Body of pancreas (tissue), 4 donors: ENCODE measurements around the gene AGAP1.

Source experiments
- POLR2A ChIP-seq, 3 donors: fragments of 450-650 bp; IDR thresholded peaks; one replicate each; pipeline ENCODE4 v1.6.1; 2016; ENCODE audit warnings: antibody characterized with exemption in 3 of 3, mild to moderate bottlenecking in 2 of 3
- TF ChIP-seq, protein P1 (sequence below), 7 experiments: fragments of 450-650 bp in 4 of 7; fragments of 200-600 bp in 3 of 7; sonication (generic) in 3 of 7; IDR thresholded peaks; one replicate each; pipeline ENCODE4 v1.5.1; 2016 to 2019; ENCODE audit warnings: antibody characterized with exemption in 7 of 7

GRCh38 chr2:236101311-236101950 lies 607.6 kb downstream of the AGAP1 start:
- TF ChIP-seq POLR2A (IDR thresholded peaks at IDR 0.05): no peak
- TF ChIP-seq, protein P1, sequence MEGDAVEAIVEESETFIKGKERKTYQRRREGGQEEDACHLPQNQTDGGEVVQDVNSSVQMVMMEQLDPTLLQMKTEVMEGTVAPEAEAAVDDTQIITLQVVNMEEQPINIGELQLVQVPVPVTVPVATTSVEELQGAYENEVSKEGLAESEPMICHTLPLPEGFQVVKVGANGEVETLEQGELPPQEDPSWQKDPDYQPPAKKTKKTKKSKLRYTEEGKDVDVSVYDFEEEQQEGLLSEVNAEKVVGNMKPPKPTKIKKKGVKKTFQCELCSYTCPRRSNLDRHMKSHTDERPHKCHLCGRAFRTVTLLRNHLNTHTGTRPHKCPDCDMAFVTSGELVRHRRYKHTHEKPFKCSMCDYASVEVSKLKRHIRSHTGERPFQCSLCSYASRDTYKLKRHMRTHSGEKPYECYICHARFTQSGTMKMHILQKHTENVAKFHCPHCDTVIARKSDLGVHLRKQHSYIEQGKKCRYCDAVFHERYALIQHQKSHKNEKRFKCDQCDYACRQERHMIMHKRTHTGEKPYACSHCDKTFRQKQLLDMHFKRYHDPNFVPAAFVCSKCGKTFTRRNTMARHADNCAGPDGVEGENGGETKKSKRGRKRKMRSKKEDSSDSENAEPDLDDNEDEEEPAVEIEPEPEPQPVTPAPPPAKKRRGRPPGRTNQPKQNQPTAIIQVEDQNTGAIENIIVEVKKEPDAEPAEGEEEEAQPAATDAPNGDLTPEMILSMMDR (IDR thresholded peaks at IDR 0.05): no peak
